Measurements from ENCODE around the gene RAP1A.

Gene RAP1A

GRCh38 chr1:111746614-111746999, 127.0 kb downstream of the RAP1A start:
- DNase-seq (ENCODE audit: low read depth) = no peak
- no peak for TF ChIP-seq MYC (IDR thresholded peaks at IDR 0.05; ENCODE audit: low read depth, low read length)
- no peak for TF ChIP-seq MAX (IDR thresholded peaks at IDR 0.05; ENCODE audit: low read depth, low read length)
- no peak for TF ChIP-seq POLR2A (IDR thresholded peaks at IDR 0.05; ENCODE audit: extremely low read depth, insufficient read length)
- TF ChIP-seq CTCF (IDR thresholded peaks at IDR 0.05; ENCODE audit: low read depth, low read length) = no peak
- no peak overlapping the region for H3K4me3 ChIP-seq (ENCODE audit: low read depth, low read length)

GRCh38 chr1:111747282-111747734, 127.7 kb downstream of the RAP1A start:
- TF ChIP-seq MAX (IDR thresholded peaks at IDR 0.05; ENCODE audit: low read depth, low read length) (peak; percentile 54; the same call in 1 of the 2 replicates), POLR2A (IDR thresholded peaks at IDR 0.05; ENCODE audit: extremely low read depth, insufficient read length) (no peak), CTCF (IDR thresholded peaks at IDR 0.05; ENCODE audit: low read depth, low read length) (peak; percentile 76), MYC (IDR thresholded peaks at IDR 0.05; ENCODE audit: low read depth, low read length) (no peak)
- DNase-seq (ENCODE audit: low read depth) = peak; percentile 87
- H3K4me3 ChIP-seq (ENCODE audit: low read depth, low read length) = no peak overlapping the region

GRCh38 chr1:111747947-111748346, 128.4 kb downstream of the RAP1A start:
- no peak overlapping the region for H3K4me3 ChIP-seq (ENCODE audit: low read depth, low read length)
- DNase-seq (ENCODE audit: low read depth) = no peak
- TF ChIP-seq POLR2A (IDR thresholded peaks at IDR 0.05; ENCODE audit: extremely low read depth, insufficient read length) = no peak
- no peak for TF ChIP-seq MYC (IDR thresholded peaks at IDR 0.05; ENCODE audit: low read depth, low read length)
- TF ChIP-seq CTCF (IDR thresholded peaks at IDR 0.05; ENCODE audit: low read depth, low read length) = no peak
- TF ChIP-seq MAX (IDR thresholded peaks at IDR 0.05; ENCODE audit: low read depth, low read length) = no peak

GRCh38 chr1:111749628-111750027, 130.0 kb downstream of the RAP1A start:
- H3K4me3 ChIP-seq (ENCODE audit: low read depth, low read length) = no peak overlapping the region
- TF ChIP-seq MYC (IDR thresholded peaks at IDR 0.05; ENCODE audit: low read depth, low read length) (no peak), POLR2A (IDR thresholded peaks at IDR 0.05; ENCODE audit: extremely low read depth, insufficient read length) (no peak), MAX (IDR thresholded peaks at IDR 0.05; ENCODE audit: low read depth, low read length) (no peak), CTCF (IDR thresholded peaks at IDR 0.05; ENCODE audit: low read depth, low read length) (no peak)
- no peak for DNase-seq (ENCODE audit: low read depth)

GRCh38 chr1:111750856-111751255, 131.3 kb downstream of the RAP1A start:
- DNase-seq (ENCODE audit: low read depth) = no peak
- no peak overlapping the region for H3K4me3 ChIP-seq (ENCODE audit: low read depth, low read length)
- TF ChIP-seq MAX (IDR thresholded peaks at IDR 0.05; ENCODE audit: low read depth, low read length) = no peak
- no peak for TF ChIP-seq POLR2A (IDR thresholded peaks at IDR 0.05; ENCODE audit: extremely low read depth, insufficient read length)
- TF ChIP-seq MYC (IDR thresholded peaks at IDR 0.05; ENCODE audit: low read depth, low read length) = no peak
- TF ChIP-seq CTCF (IDR thresholded peaks at IDR 0.05; ENCODE audit: low read depth, low read length) = no peak

Measured in NB4 (cell line).